Retinal pigment epithelial cell (primary cell): ENCODE data around the gene UNC45A.

ENCODE experiments used
- DNase-seq: peaks from one replicate; pipeline ENCODE4 v3.0.0-alpha.2; 2010; ENCODE audit warnings: low read depth
- H3K4me3 ChIP-seq: 2 replicates; pipeline ENCODE4 v1.5.1; 2011; ENCODE audit warnings: mild to moderate bottlenecking, low read length, control low read depth, moderate library complexity
- CTCF ChIP-seq: conservative IDR thresholded peaks from 2 replicates; pipeline ENCODE4 v1.5.1; 2011; ENCODE audit warnings: low read depth, low read length, control low read depth, inconsistent platforms

UNC45A gene

GRCh38 chr15:90941038-90941437 is 6.0 kb downstream of the UNC45A start:
- DNase-seq = no peak
- no peak for TF ChIP-seq CTCF
- no peak overlapping the region for H3K4me3 ChIP-seq

GRCh38 chr15:90942354-90943120 is 7.5 kb downstream of the UNC45A start:
- TF ChIP-seq CTCF = no peak
- no peak for DNase-seq
- no peak overlapping the region for H3K4me3 ChIP-seq

- DNase-seq = no peak
- no peak overlapping the region for H3K4me3 ChIP-seq
- TF ChIP-seq CTCF = no peak
These were observed 10.0 kb downstream of the UNC45A start for GRCh38 chr15:90945091-90945490.

GRCh38 chr15:90946538-90946937 is 11.5 kb downstream of the UNC45A start:
- DNase-seq = no peak
- no peak overlapping the region for H3K4me3 ChIP-seq
- no peak for TF ChIP-seq CTCF

- no peak for TF ChIP-seq CTCF
- H3K4me3 ChIP-seq = no peak overlapping the region
These were observed 12.0 kb downstream of the UNC45A start for GRCh38 chr15:90946941-90947576.

GRCh38 chr15:90947577-90948357 is 12.7 kb downstream of the UNC45A start:
- no peak overlapping the region for H3K4me3 ChIP-seq
- no peak for DNase-seq
- TF ChIP-seq CTCF = no peak

More at GRCh38 chr15:90946941-90947576, 12.0 kb downstream of the UNC45A start:
- no peak for DNase-seq
